CD4-positive, CD25-positive, alpha-beta regulatory T cell (primary cell): Measurements from ENCODE around the gene TMEM135. TPM values are rescaled to one million over a fixed set of nuclear protein-coding genes. Genes with fewer than 3 reads are reported as not detected.
"Not testable (repeated sequence)": the region's sequence is repeated elsewhere in the genome, so short reads cannot be mapped to it uniquely, and the experiment has no call there.

Experiments
- ATAC-seq, 2 donors: fragments of 150-1000 bp; cut with Tn5 transposase; one replicate each; pipeline ENCODE4 v1.10.0; 2021; ENCODE audit warnings: low read depth in 2 of 2, moderate number of reproducible peaks in 2 of 2, moderate library complexity in 1 of 2
- DNase-seq, 3 donors: peaks; one replicate each; pipeline versions ENCODE4 v3.0.0 to v3.0.0-alpha.2; 2012 to 2022; ENCODE audit warnings: mixed read lengths in 1 of 3
- H3K27ac ChIP-seq: one replicate; pipeline ENCODE4 v1.7.0; 2013; ENCODE audit warnings: mild to moderate bottlenecking, low read length; ENCODE audit not compliant: insufficient read depth, poor library complexity, severe bottlenecking
- H3K27me3 ChIP-seq: one replicate; pipeline ENCODE4 v1.7.0; 2013; ENCODE audit warnings: low read length; ENCODE audit not compliant: control insufficient read depth, insufficient read depth
- H3K36me3 ChIP-seq: one replicate; pipeline ENCODE4 v1.7.0; 2013; ENCODE audit warnings: mild to moderate bottlenecking, low read length, moderate library complexity; ENCODE audit not compliant: control insufficient read depth, insufficient read depth
- H3K4me1 ChIP-seq: 2 replicates; pipeline ENCODE4 v1.7.0; 2013; ENCODE audit warnings: mild to moderate bottlenecking, low read length; ENCODE audit not compliant: insufficient read depth, control insufficient read depth, poor library complexity, severe bottlenecking
- H3K4me3 ChIP-seq: one replicate; pipeline ENCODE4 v1.7.0; 2013; ENCODE audit warnings: low read depth, mild to moderate bottlenecking, low read length, moderate library complexity
- H3K9me3 ChIP-seq, 2 experiments: 1 replicate in 1 of 2; 2 replicates in 1 of 2; pipeline ENCODE4 v1.7.0; 2013; ENCODE audit warnings: low read length in 2 of 2, mild to moderate bottlenecking in 1 of 2, moderate library complexity in 1 of 2; ENCODE audit not compliant: control insufficient read depth in 2 of 2
- H3K27ac Mint-ChIP-seq, 3 donors: one replicate each; pipeline ENCODE4 v1.8.0; 2020 to 2022; ENCODE audit warnings: mild to moderate bottlenecking in 3 of 3, mixed read lengths in 3 of 3, moderate library complexity in 2 of 3
- H3K27me3 Mint-ChIP-seq: one replicate; pipeline ENCODE4 v1.8.0; 2022; ENCODE audit warnings: mild to moderate bottlenecking, mixed read lengths
- H3K36me3 Mint-ChIP-seq: one replicate; pipeline ENCODE4 v1.8.0; 2020; ENCODE audit warnings: mixed read lengths
- H3K4me1 Mint-ChIP-seq, 4 donors: one replicate each; pipeline ENCODE4 v1.8.0; 2020 to 2022; ENCODE audit warnings: mixed read lengths in 4 of 4, mild to moderate bottlenecking in 1 of 4
- H3K4me3 Mint-ChIP-seq, 4 donors: one replicate each; pipeline ENCODE4 v1.8.0; 2020 to 2022; ENCODE audit warnings: mild to moderate bottlenecking in 4 of 4, mixed read lengths in 4 of 4, moderate library complexity in 3 of 4
- H3K9me3 Mint-ChIP-seq, 7 donors: one replicate each; pipeline ENCODE4 v1.8.0; 2020 to 2022; ENCODE audit warnings: mixed read lengths in 7 of 7, mild to moderate bottlenecking in 3 of 7, moderate library complexity in 2 of 7
- polyA plus RNA-seq, 4 donors: library from polyadenylated mRNA; unstranded; fragments of 300-500 nt; fragmentation: Illumina TruSeq; gene quantifications; one replicate each; pipeline ENCODE4 v1.2.3, GENCODE V29; 2021
- total RNA-seq: library from RNA; stranded (reverse); gene quantifications from one replicate; pipeline ENCODE4 v1.2.3, GENCODE V29; 2022

TMEM135 gene
- total and polyA plus RNA-seq, 5 donors from 2014 or later = 6.3 to 13.5 (median 9.8) TPM

GRCh38 chr11:86996953-86997570, 40.7 kb upstream of the TMEM135 start:
- DNase-seq (no peak), ATAC-seq (no peak)
- Histone ChIP-seq H3K27ac (no peak overlapping the region), H3K27me3 (no peaks in the 10 kb centered on the region), H3K36me3 (no peaks in the 10 kb centered on the region), H3K9me3 (no peaks in the 10 kb centered on the region), H3K4me3 (no peak overlapping the region), H3K4me1 (no peaks in the 10 kb centered on the region)
- Mint-ChIP-seq H3K36me3 (no peaks in the 10 kb centered on the region), H3K4me3 (no peak overlapping the region), H3K27ac (no peak overlapping the region), H3K27me3 (no peaks in the 10 kb centered on the region), H3K9me3 (no peaks in the 10 kb centered on the region), H3K4me1 (no peaks in the 10 kb centered on the region)

- no peak overlapping the region for H3K4me3 Mint-ChIP-seq
- H3K27me3 Mint-ChIP-seq = peaks cover 4% of the 10 kb centered on the region
- H3K4me3 ChIP-seq = no peak overlapping the region
- DNase-seq = no peak
- H3K36me3 ChIP-seq = no peaks in the 10 kb centered on the region
- no peaks in the 10 kb centered on the region for H3K27me3 ChIP-seq
- ATAC-seq = no peak
- H3K27ac ChIP-seq = no peak overlapping the region
- no peaks in the 10 kb centered on the region for H3K9me3 Mint-ChIP-seq
- H3K9me3 ChIP-seq = no peaks in the 10 kb centered on the region
- H3K4me1 ChIP-seq = no peaks in the 10 kb centered on the region
- no peak overlapping the region for H3K27ac Mint-ChIP-seq
- no peaks in the 10 kb centered on the region for H3K36me3 Mint-ChIP-seq
- no peaks in the 10 kb centered on the region for H3K4me1 Mint-ChIP-seq
Measured at GRCh38 chr11:86999388-86999787, 38.3 kb upstream of the TMEM135 start.

- Mint-ChIP-seq H3K4me3 (no peak overlapping the region), H3K27me3 (peaks cover 4% of the 10 kb centered on the region), H3K36me3 (no peaks in the 10 kb centered on the region), H3K4me1 (no peaks in the 10 kb centered on the region), H3K9me3 (no peaks in the 10 kb centered on the region), H3K27ac (no peak overlapping the region)
- DNase-seq = no peak
- ATAC-seq = no peak
- no peaks in the 10 kb centered on the region for H3K27me3 ChIP-seq
- H3K36me3 ChIP-seq = no peaks in the 10 kb centered on the region
- H3K9me3 ChIP-seq = no peaks in the 10 kb centered on the region
- H3K27ac ChIP-seq = no peak overlapping the region
- no peak overlapping the region for H3K4me3 ChIP-seq
- H3K4me1 ChIP-seq = no peaks in the 10 kb centered on the region
Measured at GRCh38 chr11:86999859-87000753, 37.6 kb upstream of the TMEM135 start.

GRCh38 chr11:87002918-87003317, 34.8 kb upstream of the TMEM135 start:
- Histone ChIP-seq H3K9me3 (no peaks in the 10 kb centered on the region), H3K36me3 (no peaks in the 10 kb centered on the region), H3K4me1 (no peaks in the 10 kb centered on the region), H3K27me3 (no peaks in the 10 kb centered on the region), H3K27ac (no peak overlapping the region), H3K4me3 (no peak overlapping the region)
- Mint-ChIP-seq H3K4me1 (no peaks in the 10 kb centered on the region), H3K4me3 (no peak overlapping the region), H3K36me3 (no peaks in the 10 kb centered on the region), H3K27ac (no peak overlapping the region), H3K9me3 (no peaks in the 10 kb centered on the region), H3K27me3 (peaks cover 4% of the 10 kb centered on the region)
- DNase-seq (no peak), ATAC-seq (no peak)

- not testable (repeated sequence) for H3K27me3 Mint-ChIP-seq, H3K4me3 ChIP-seq, H3K9me3 Mint-ChIP-seq, DNase-seq, H3K4me1 Mint-ChIP-seq, H3K9me3 ChIP-seq, H3K4me3 Mint-ChIP-seq, H3K27ac ChIP-seq, H3K27ac Mint-ChIP-seq, H3K4me1 ChIP-seq, ATAC-seq, H3K27me3 ChIP-seq, H3K36me3 Mint-ChIP-seq, H3K36me3 ChIP-seq
Measured at GRCh38 chr11:87004281-87004680, 33.5 kb upstream of the TMEM135 start.

- Histone ChIP-seq H3K36me3 (no peaks in the 10 kb centered on the region), H3K4me3 (no peak overlapping the region), H3K9me3 (no peaks in the 10 kb centered on the region), H3K27ac (no peak overlapping the region), H3K4me1 (no peaks in the 10 kb centered on the region), H3K27me3 (no peaks in the 10 kb centered on the region)
- DNase-seq = no peak
- Mint-ChIP-seq H3K4me3 (no peak overlapping the region), H3K4me1 (no peaks in the 10 kb centered on the region), H3K9me3 (peaks cover 0 to 1% (median 0%) of the 10 kb centered on the region in 7 donors), H3K27ac (no peak overlapping the region), H3K36me3 (no peaks in the 10 kb centered on the region), H3K27me3 (peaks cover 8% of the 10 kb centered on the region)
- no peak for ATAC-seq
Measured at GRCh38 chr11:87005569-87005921, 32.2 kb upstream of the TMEM135 start.

- Mint-ChIP-seq H3K4me3 (no peak overlapping the region), H3K27ac (no peak overlapping the region), H3K36me3 (no peaks in the 10 kb centered on the region), H3K9me3 (peaks cover 0 to 1% (median 0%) of the 10 kb centered on the region in 7 donors), H3K4me1 (no peaks in the 10 kb centered on the region), H3K27me3 (peaks cover 8% of the 10 kb centered on the region)
- no peak for DNase-seq
- Histone ChIP-seq H3K4me3 (no peak overlapping the region), H3K36me3 (no peaks in the 10 kb centered on the region), H3K4me1 (no peaks in the 10 kb centered on the region), H3K27me3 (no peaks in the 10 kb centered on the region), H3K9me3 (no peaks in the 10 kb centered on the region), H3K27ac (no peak overlapping the region)
- no peak for ATAC-seq
Measured at GRCh38 chr11:87006035-87006434, 31.7 kb upstream of the TMEM135 start.

GRCh38 chr11:87007963-87008362, 29.8 kb upstream of the TMEM135 start:
- no peak for ATAC-seq
- Histone ChIP-seq H3K9me3 (no peaks in the 10 kb centered on the region), H3K27ac (no peak overlapping the region), H3K4me3 (no peak overlapping the region), H3K4me1 (no peaks in the 10 kb centered on the region), H3K36me3 (no peaks in the 10 kb centered on the region), H3K27me3 (no peaks in the 10 kb centered on the region)
- Mint-ChIP-seq H3K36me3 (no peaks in the 10 kb centered on the region), H3K27ac (no peak overlapping the region), H3K4me1 (no peaks in the 10 kb centered on the region), H3K27me3 (peaks cover 5% of the 10 kb centered on the region), H3K4me3 (no peak overlapping the region), H3K9me3 (peaks cover 0 to 1% (median 0%) of the 10 kb centered on the region in 7 donors)
- DNase-seq = no peak
